ENCODE measurements around the gene HEATR3. TPM values are rescaled to one million over a fixed set of nuclear protein-coding genes. Genes with fewer than 3 reads are reported as not detected.

The HEATR3 gene
- total RNA-seq (10 to 100 TPM; 23.7 to 25.9 TPM), polyA plus RNA-seq (ENCODE audit: insufficient read length in 2 of 2) (10 to 100 TPM; 21.8 to 25.2 TPM)
- long read RNA-seq, donor 1, partial matches to known transcripts, result 0 of 1 reads
- long read RNA-seq, donor 1, other reads (novel, unspliced or antisense), result 0 of 1 reads
- long read RNA-seq, donor 2, result 0 reads
- long read RNA-seq, donor 3, partial matches to known transcripts, result 0 of 3 reads
- long read RNA-seq, donor 3, other reads (novel, unspliced or antisense), result 0 of 3 reads
- long read RNA-seq, donor 4, partial matches to known transcripts, result 7 of 8 reads
- long read RNA-seq, donor 4, other reads (novel, unspliced or antisense), result 0 of 8 reads

- DNase-seq (ENCODE audit: low read depth in 4 of 6, low spot score in 6 of 6), result peak; percentile 70 to 98 (median 84)
- peak within 1 kb of the TSS; percentile 59 for H3K4me3 ChIP-seq (ENCODE audit: low read depth, low read length)
- no peaks in the 10 kb centered on the region for H3K9me3 ChIP-seq (ENCODE audit: control insufficient read depth, insufficient read depth, low read length)
- H3K27me3 ChIP-seq (ENCODE audit: control insufficient read depth, insufficient read depth, low read length), result no peaks in the 10 kb centered on the region
- H3K36me3 ChIP-seq (ENCODE audit: control insufficient read depth, insufficient read depth, low read length), result peaks cover 7% of the 10 kb centered on the region
- peaks cover 17% of the 10 kb centered on the region for H3K4me1 ChIP-seq (ENCODE audit: control insufficient read depth, insufficient read depth, low read length)
- under 1% methylated on average over 85 of the region's 91 CpGs for WGBS (ENCODE audit: insufficient coverage)
- H3K27ac ChIP-seq (ENCODE audit: low read depth, low read length), result peak within 1 kb of the TSS; percentile 81
Measured at GRCh38 chr16:50065624-50066481, at the start of gene HEATR3. HEATR3 (plus strand) TSS chr16:50065970; CDS start chr16:50066132, 162 bp downstream.

GRCh38 chr16:50017553-50017952, 48.2 kb upstream of the HEATR3 start:
- no peak for DNase-seq (ENCODE audit: low read depth in 4 of 6, low spot score in 6 of 6)
- Histone ChIP-seq H3K27ac (ENCODE audit: low read depth, low read length) (no peak overlapping the region), H3K4me3 (ENCODE audit: low read depth, low read length) (no peak overlapping the region), H3K9me3 (ENCODE audit: control insufficient read depth, insufficient read depth, low read length) (no peaks in the 10 kb centered on the region), H3K27me3 (ENCODE audit: control insufficient read depth, insufficient read depth, low read length) (no peaks in the 10 kb centered on the region), H3K4me1 (ENCODE audit: control insufficient read depth, insufficient read depth, low read length) (no peaks in the 10 kb centered on the region), H3K36me3 (ENCODE audit: control insufficient read depth, insufficient read depth, low read length) (no peaks in the 10 kb centered on the region)
- WGBS (ENCODE audit: insufficient coverage), result 84% methylated on average over 7 of the region's 9 CpGs

GRCh38 chr16:50021544-50021943, 44.2 kb upstream of the HEATR3 start:
- DNase-seq (ENCODE audit: low read depth in 4 of 6, low spot score in 6 of 6), result peak in 2 of 6 donors; percentile 16 to 57
- WGBS (ENCODE audit: insufficient coverage), result 15% methylated on average over 2 of the region's 2 CpGs

GRCh38 chr16:50023641-50024040, 42.1 kb upstream of the HEATR3 start:
- H3K27ac ChIP-seq (ENCODE audit: low read depth, low read length), result peak overlapping the region; percentile 52
- WGBS (ENCODE audit: insufficient coverage), result 15% methylated on average over 3 of the region's 4 CpGs
- peaks cover 17% of the 10 kb centered on the region for H3K4me1 ChIP-seq (ENCODE audit: control insufficient read depth, insufficient read depth, low read length)
- no peaks in the 10 kb centered on the region for H3K36me3 ChIP-seq (ENCODE audit: control insufficient read depth, insufficient read depth, low read length)
- H3K4me3 ChIP-seq (ENCODE audit: low read depth, low read length), result no peak overlapping the region
- H3K9me3 ChIP-seq (ENCODE audit: control insufficient read depth, insufficient read depth, low read length), result no peaks in the 10 kb centered on the region
- H3K27me3 ChIP-seq (ENCODE audit: control insufficient read depth, insufficient read depth, low read length), result no peaks in the 10 kb centered on the region
- peak in 2 of 6 donors; percentile 15 to 53 for DNase-seq (ENCODE audit: low read depth in 4 of 6, low spot score in 6 of 6)

More at GRCh38 chr16:50021544-50021943, 44.2 kb upstream of the HEATR3 start:
- Histone ChIP-seq H3K27ac (ENCODE audit: low read depth, low read length) (no peak overlapping the region), H3K36me3 (ENCODE audit: control insufficient read depth, insufficient read depth, low read length) (no peaks in the 10 kb centered on the region), H3K4me3 (ENCODE audit: low read depth, low read length) (no peak overlapping the region), H3K4me1 (ENCODE audit: control insufficient read depth, insufficient read depth, low read length) (peaks cover 12% of the 10 kb centered on the region), H3K9me3 (ENCODE audit: control insufficient read depth, insufficient read depth, low read length) (no peaks in the 10 kb centered on the region), H3K27me3 (ENCODE audit: control insufficient read depth, insufficient read depth, low read length) (no peaks in the 10 kb centered on the region)

- H3K27me3 ChIP-seq (ENCODE audit: control insufficient read depth, insufficient read depth, low read length), result no peaks in the 10 kb centered on the region
Measured at GRCh38 chr16:50024207-50024606, 41.6 kb upstream of the HEATR3 start.

GRCh38 chr16:50024684-50025536, 40.9 kb upstream of the HEATR3 start, which contains the start of gene CNEP1R1:
CNEP1R1 (plus strand) TSS chr16:50025225; CDS start chr16:50025316, 91 bp downstream.
- Histone ChIP-seq H3K4me1 (ENCODE audit: control insufficient read depth, insufficient read depth, low read length) (peaks cover 17% of the 10 kb centered on the region), H3K27me3 (ENCODE audit: control insufficient read depth, insufficient read depth, low read length) (no peaks in the 10 kb centered on the region), H3K36me3 (ENCODE audit: control insufficient read depth, insufficient read depth, low read length) (no peaks in the 10 kb centered on the region), H3K27ac (ENCODE audit: low read depth, low read length) (peak within 1 kb of the TSS; percentile 52), H3K9me3 (ENCODE audit: control insufficient read depth, insufficient read depth, low read length) (no peaks in the 10 kb centered on the region), H3K4me3 (ENCODE audit: low read depth, low read length) (peak within 1 kb of the TSS; percentile 79)
- WGBS (ENCODE audit: insufficient coverage), result under 1% methylated on average over 65 of the region's 65 CpGs
- DNase-seq (ENCODE audit: low read depth in 4 of 6, low spot score in 6 of 6), result peak; percentile 95 to 99 (median 98)

More at GRCh38 chr16:50024207-50024606, 41.6 kb upstream of the HEATR3 start:
- WGBS (ENCODE audit: insufficient coverage), result no CpG with 5 or more reads among the region's 11 CpGs
- H3K4me1 ChIP-seq (ENCODE audit: control insufficient read depth, insufficient read depth, low read length), result peaks cover 17% of the 10 kb centered on the region
- no peak overlapping the region for H3K4me3 ChIP-seq (ENCODE audit: low read depth, low read length)
- no peaks in the 10 kb centered on the region for H3K36me3 ChIP-seq (ENCODE audit: control insufficient read depth, insufficient read depth, low read length)
- peak overlapping the region; percentile 52 for H3K27ac ChIP-seq (ENCODE audit: low read depth, low read length)
- no peaks in the 10 kb centered on the region for H3K9me3 ChIP-seq (ENCODE audit: control insufficient read depth, insufficient read depth, low read length)
- DNase-seq (ENCODE audit: low read depth in 4 of 6, low spot score in 6 of 6), result no peak

GRCh38 chr16:50025537-50025931, 40.2 kb upstream of the HEATR3 start:
- 0% methylated on average over 8 of the region's 17 CpGs for WGBS (ENCODE audit: insufficient coverage)
- no peak for DNase-seq (ENCODE audit: low read depth in 4 of 6, low spot score in 6 of 6)

GRCh38 chr16:50027829-50028228, 37.9 kb upstream of the HEATR3 start:
- H3K27me3 ChIP-seq (ENCODE audit: control insufficient read depth, insufficient read depth, low read length), result no peaks in the 10 kb centered on the region
- H3K4me3 ChIP-seq (ENCODE audit: low read depth, low read length), result no peak overlapping the region
- peaks cover 17% of the 10 kb centered on the region for H3K4me1 ChIP-seq (ENCODE audit: control insufficient read depth, insufficient read depth, low read length)
- WGBS (ENCODE audit: insufficient coverage), result no CpG with 5 or more reads among the region's 5 CpGs
- no peak for DNase-seq (ENCODE audit: low read depth in 4 of 6, low spot score in 6 of 6)
- no peaks in the 10 kb centered on the region for H3K9me3 ChIP-seq (ENCODE audit: control insufficient read depth, insufficient read depth, low read length)
- no peak overlapping the region for H3K27ac ChIP-seq (ENCODE audit: low read depth, low read length)
- H3K36me3 ChIP-seq (ENCODE audit: control insufficient read depth, insufficient read depth, low read length), result no peaks in the 10 kb centered on the region

More at GRCh38 chr16:50025537-50025931, 40.2 kb upstream of the HEATR3 start:
- H3K4me1 ChIP-seq (ENCODE audit: control insufficient read depth, insufficient read depth, low read length), result peaks cover 17% of the 10 kb centered on the region
- no peaks in the 10 kb centered on the region for H3K36me3 ChIP-seq (ENCODE audit: control insufficient read depth, insufficient read depth, low read length)
- H3K4me3 ChIP-seq (ENCODE audit: low read depth, low read length), result peak overlapping the region; percentile 79
- H3K9me3 ChIP-seq (ENCODE audit: control insufficient read depth, insufficient read depth, low read length), result no peaks in the 10 kb centered on the region
- peak overlapping the region; percentile 13 for H3K27ac ChIP-seq (ENCODE audit: low read depth, low read length)
- no peaks in the 10 kb centered on the region for H3K27me3 ChIP-seq (ENCODE audit: control insufficient read depth, insufficient read depth, low read length)

- WGBS (ENCODE audit: insufficient coverage), result 100% methylated on average over 2 of the region's 3 CpGs
- no peaks in the 10 kb centered on the region for H3K9me3 ChIP-seq (ENCODE audit: control insufficient read depth, insufficient read depth, low read length)
Measured at GRCh38 chr16:50035468-50035992, 30.2 kb upstream of the HEATR3 start.

More at GRCh38 chr16:50035468-50035992, 30.2 kb upstream of the HEATR3 start:
- no peak for DNase-seq (ENCODE audit: low read depth in 4 of 6, low spot score in 6 of 6)
- H3K4me1 ChIP-seq (ENCODE audit: control insufficient read depth, insufficient read depth, low read length), result no peaks in the 10 kb centered on the region
- H3K27ac ChIP-seq (ENCODE audit: low read depth, low read length), result no peak overlapping the region
- H3K36me3 ChIP-seq (ENCODE audit: control insufficient read depth, insufficient read depth, low read length), result peaks cover 6% of the 10 kb centered on the region
- H3K27me3 ChIP-seq (ENCODE audit: control insufficient read depth, insufficient read depth, low read length), result no peaks in the 10 kb centered on the region
- H3K4me3 ChIP-seq (ENCODE audit: low read depth, low read length), result no peak overlapping the region

Data from spinal cord (tissue), 10 donors.